Peyer's patch (tissue), 4 donors: ENCODE results near the gene RHBDL1.

ENCODE experiments used
- POLR2A ChIP-seq, 2 donors: fragments of 450-650 bp; IDR thresholded peaks; one replicate each; pipeline ENCODE4 v1.5.1; 2017; ENCODE audit warnings: antibody characterized with exemption in 2 of 2, mild to moderate bottlenecking in 2 of 2, moderate library complexity in 2 of 2
- TF ChIP-seq, protein P1 (sequence below), 6 experiments: fragments of 450-650 bp in 4 of 6; fragments of 200-600 bp in 2 of 6; sonication (generic) in 1 of 6; IDR thresholded peaks; one replicate each; pipeline ENCODE4 v1.5.1; 2017 to 2019; ENCODE audit warnings: antibody characterized with exemption in 6 of 6, mild to moderate bottlenecking in 3 of 6, moderate library complexity in 1 of 6

DNA sequence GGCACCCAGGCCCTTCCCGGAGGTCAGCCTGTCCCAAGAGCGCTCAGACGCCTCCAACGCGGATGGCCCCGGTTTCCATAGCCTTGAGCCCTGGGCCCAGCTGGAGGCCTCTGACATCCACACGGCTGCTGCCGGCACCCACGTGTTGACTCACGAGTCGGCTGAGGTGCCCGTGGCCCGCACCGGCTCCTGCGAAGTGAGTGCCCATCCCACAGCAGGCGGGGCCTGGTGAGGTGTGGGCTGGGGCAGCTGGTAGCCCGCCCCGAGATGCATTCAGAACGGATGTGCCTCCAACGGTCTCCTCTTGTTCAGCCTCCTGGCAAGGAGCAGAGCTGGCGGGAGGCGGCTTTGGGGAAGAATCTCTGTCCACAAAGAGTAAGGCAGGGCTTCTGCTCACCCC is 23.6 kb upstream of the RHBDL1 start:
- TF ChIP-seq, protein P1, sequence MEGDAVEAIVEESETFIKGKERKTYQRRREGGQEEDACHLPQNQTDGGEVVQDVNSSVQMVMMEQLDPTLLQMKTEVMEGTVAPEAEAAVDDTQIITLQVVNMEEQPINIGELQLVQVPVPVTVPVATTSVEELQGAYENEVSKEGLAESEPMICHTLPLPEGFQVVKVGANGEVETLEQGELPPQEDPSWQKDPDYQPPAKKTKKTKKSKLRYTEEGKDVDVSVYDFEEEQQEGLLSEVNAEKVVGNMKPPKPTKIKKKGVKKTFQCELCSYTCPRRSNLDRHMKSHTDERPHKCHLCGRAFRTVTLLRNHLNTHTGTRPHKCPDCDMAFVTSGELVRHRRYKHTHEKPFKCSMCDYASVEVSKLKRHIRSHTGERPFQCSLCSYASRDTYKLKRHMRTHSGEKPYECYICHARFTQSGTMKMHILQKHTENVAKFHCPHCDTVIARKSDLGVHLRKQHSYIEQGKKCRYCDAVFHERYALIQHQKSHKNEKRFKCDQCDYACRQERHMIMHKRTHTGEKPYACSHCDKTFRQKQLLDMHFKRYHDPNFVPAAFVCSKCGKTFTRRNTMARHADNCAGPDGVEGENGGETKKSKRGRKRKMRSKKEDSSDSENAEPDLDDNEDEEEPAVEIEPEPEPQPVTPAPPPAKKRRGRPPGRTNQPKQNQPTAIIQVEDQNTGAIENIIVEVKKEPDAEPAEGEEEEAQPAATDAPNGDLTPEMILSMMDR (IDR thresholded peaks at IDR 0.05), result no peak
- TF ChIP-seq POLR2A (IDR thresholded peaks at IDR 0.05), result no peak
